NOMO-1 treated with DMSO at 0.1 percent for 48 hours (cell line): ENCODE measurements around the gene NOP9.
"Not testable (repeated sequence)": the region's sequence is repeated elsewhere in the genome, so short reads cannot be mapped to it uniquely, and the experiment has no call there.

Experiments
- DNase-seq: peaks from one replicate; lab custom pipeline; 2025; ENCODE audit not compliant: unreplicated experiment; lab: John Stamatoyannopoulos, UW

The NOP9 gene

GRCh38 chr14:24343795-24344660 lies 44.4 kb downstream of the NOP9 start:
- DNase-seq: peak; percentile 25

DNA sequence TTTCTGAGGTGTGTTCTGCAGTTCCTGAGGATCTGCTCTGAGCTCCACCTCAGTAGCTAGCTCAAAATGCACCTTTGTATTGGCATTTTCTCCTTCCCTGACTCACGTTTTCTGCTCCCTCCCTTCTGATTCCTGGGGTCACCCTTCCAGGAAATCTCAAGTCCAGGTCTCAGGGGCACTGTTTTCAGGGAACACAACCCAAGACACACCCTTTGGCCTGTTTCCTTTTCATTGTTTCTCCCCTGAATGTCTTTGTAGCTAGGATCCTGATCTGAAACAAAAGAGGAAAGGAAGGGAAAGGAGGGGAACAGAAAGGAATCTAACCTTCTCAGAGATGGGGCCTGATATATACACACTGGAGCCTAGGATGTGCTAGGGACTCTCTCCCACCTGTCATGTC lies 47.5 kb downstream of the NOP9 start:
- no peak for DNase-seq

GRCh38 chr14:24348186-24348585 lies 48.5 kb downstream of the NOP9 start:
- no peak for DNase-seq

- no peak for DNase-seq
Measured at GRCh38 chr14:24349742-24350141, 50.1 kb downstream of the NOP9 start.

DNA sequence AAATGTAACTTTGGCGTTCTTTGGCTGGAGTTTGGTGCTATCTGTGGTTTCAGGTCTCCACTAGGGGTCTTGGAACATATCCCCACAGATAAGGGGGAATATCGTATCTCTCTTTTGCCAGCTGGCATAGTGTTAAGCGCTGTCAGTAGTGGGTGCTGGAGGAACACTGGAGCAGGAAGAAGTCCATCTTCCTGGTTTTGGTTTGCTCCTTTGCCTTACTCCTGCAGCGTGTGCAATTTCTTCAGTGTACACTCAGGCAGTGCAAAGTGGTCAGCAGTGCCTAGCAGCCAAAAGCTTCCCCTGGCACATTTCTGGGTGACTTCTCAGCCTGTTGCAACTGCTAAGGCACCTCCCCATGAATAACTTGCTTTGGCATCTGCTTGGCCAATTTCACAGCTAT lies 51.9 kb downstream of the NOP9 start:
- no peak for DNase-seq

- DNase-seq: no peak
Measured at GRCh38 chr14:24353559-24354481, 54.2 kb downstream of the NOP9 start.

GRCh38 chr14:24354482-24354825 lies 54.8 kb downstream of the NOP9 start:
- DNase-seq: not testable (repeated sequence)

- DNase-seq: peak; percentile 10
Measured at GRCh38 chr14:24355009-24355408, 55.4 kb downstream of the NOP9 start.

DNA sequence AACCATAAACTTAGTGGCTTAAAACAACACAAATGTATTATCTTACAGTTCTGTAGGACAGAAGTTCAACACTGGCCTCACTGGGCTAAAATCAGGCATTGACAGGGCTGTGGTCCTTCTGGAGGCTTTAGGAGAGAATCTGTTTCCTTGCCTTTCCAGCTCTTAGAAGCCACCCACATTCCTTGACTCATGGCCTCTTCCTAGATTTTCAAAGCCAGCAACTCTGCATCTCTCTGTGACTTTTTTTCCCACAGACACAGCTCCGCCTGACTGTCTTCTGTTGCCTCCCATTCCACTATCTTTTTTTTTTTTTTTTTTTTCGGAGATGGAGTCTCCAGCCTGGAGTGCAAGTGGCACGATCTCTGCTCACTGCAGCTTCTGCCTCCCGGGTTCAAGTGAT lies 56.6 kb downstream of the NOP9 start:
- DNase-seq: no peak
